Neural cell (in vitro differentiated cells): ENCODE data around the gene GPR107. TPM values are rescaled to one million over a fixed set of nuclear protein-coding genes. Genes with fewer than 3 reads are reported as not detected.
"Not testable (repeated sequence)": the region's sequence is repeated elsewhere in the genome, so short reads cannot be mapped to it uniquely, and the experiment has no call there.

ENCODE experiments used
- H2AFZ ChIP-seq: fragments of 200-600, 300-800 bp; sonication (generic), shearing (Covaris generic); 2 replicates; pipeline ENCODE4 v1.6.0; 2014; ENCODE audit warnings: low read depth, mild to moderate bottlenecking, antibody characterized with exemption, low read length, moderate library complexity
- H3F3A ChIP-seq: fragments of 200-600 bp; shearing (Covaris generic); 2 replicates; pipeline ENCODE4 v1.6.1; 2016; ENCODE audit warnings: mild to moderate bottlenecking, moderate library complexity, mixed read lengths, antibody characterized with exemption, low read length; ENCODE audit not compliant: insufficient read depth, poor library complexity, severe bottlenecking
- H3K27ac ChIP-seq: fragments of 200-600, 300-800 bp; sonication (generic), shearing (Covaris generic); 2 replicates; pipeline ENCODE4 v1.5.1; 2014; ENCODE audit warnings: mild to moderate bottlenecking, low read length, moderate library complexity
- H3K27me3 ChIP-seq: fragments of 300-800, 200-600 bp; sonication (generic), shearing (Covaris generic); 2 replicates; pipeline ENCODE4 v1.6.0; 2014; ENCODE audit warnings: mild to moderate bottlenecking, low read depth, low read length, moderate library complexity; ENCODE audit not compliant: insufficient read depth
- H3K36me3 ChIP-seq: fragments of 300-800, 200-600 bp; sonication (generic), shearing (Covaris generic); 2 replicates; pipeline ENCODE4 v1.5.1; 2014; ENCODE audit warnings: mild to moderate bottlenecking, antibody characterized with exemption, low read length, moderate library complexity; ENCODE audit not compliant: insufficient read depth
- H3K4me2 ChIP-seq: fragments of 300-800, 200-600 bp; sonication (generic), shearing (Covaris generic); 2 replicates; pipeline ENCODE4 v1.6.0; 2014; ENCODE audit warnings: mild to moderate bottlenecking, low read length
- H3K4me3 ChIP-seq: fragments of 300-800, 200-600 bp; sonication (generic), shearing (Covaris generic); 2 replicates; pipeline ENCODE4 v1.5.1; 2014; ENCODE audit warnings: mild to moderate bottlenecking, low read length, moderate library complexity
- H3K79me2 ChIP-seq: fragments of 200-600 bp; shearing (Covaris generic); replicated peaks from 2 replicates; pipeline ENCODE4 v1.6.0; 2014; ENCODE audit warnings: mild to moderate bottlenecking, low read length, moderate library complexity; ENCODE audit not compliant: insufficient read depth
- H3K9ac ChIP-seq: fragments of 300-800, 200-600 bp; sonication (generic), shearing (Covaris generic); 2 replicates; pipeline ENCODE4 v1.6.1; 2016; ENCODE audit warnings: mild to moderate bottlenecking, low read length, mixed read lengths
- H3K9me2 ChIP-seq: fragments of 200-600 bp; shearing (Covaris generic); 2 replicates; pipeline ENCODE4 v1.6.1; 2016; ENCODE audit warnings: mild to moderate bottlenecking, low read length, mixed read lengths; ENCODE audit not compliant: insufficient read depth
- H3K9me3 ChIP-seq: fragments of 200-600, 300-800 bp; sonication (generic), shearing (Covaris generic); 2 replicates; pipeline ENCODE4 v1.6.1; 2016; ENCODE audit warnings: mild to moderate bottlenecking, mixed run types, low read length, moderate library complexity, mixed read lengths
- H4K20me1 ChIP-seq: fragments of 200-600 bp; shearing (Covaris generic); 2 replicates; pipeline ENCODE4 v1.6.1; 2016; ENCODE audit warnings: mild to moderate bottlenecking, mixed run types; ENCODE audit not compliant: insufficient read depth
- CTCF ChIP-seq: fragments of 450-650 bp; IDR thresholded peaks from 2 replicates; pipeline ENCODE4 v1.5.1; 2014; ENCODE audit warnings: antibody characterized with exemption, mild to moderate bottlenecking, moderate library complexity; ENCODE audit not compliant: poor library complexity, severe bottlenecking
- EP300 ChIP-seq: fragments of 450-650 bp; conservative IDR thresholded peaks from 2 replicates; pipeline ENCODE4 v1.6.1; 2014; ENCODE audit warnings: antibody characterized with exemption, mild to moderate bottlenecking, moderate library complexity; ENCODE audit not compliant: poor library complexity, severe bottlenecking
- EZH2 ChIP-seq: fragments of 200-600, 300-800 bp; shearing (Covaris generic), sonication (generic); IDR thresholded peaks from 2 replicates; pipeline ENCODE4 v1.6.1; 2014; ENCODE audit warnings: antibody characterized with exemption, low read length, borderline replicate concordance, mild to moderate bottlenecking; ENCODE audit not compliant: insufficient read depth, poor library complexity, severe bottlenecking
- MXI1 ChIP-seq: fragments of 450-650 bp; conservative IDR thresholded peaks from 2 replicates; pipeline ENCODE4 v1.6.1; 2014; ENCODE audit warnings: antibody characterized with exemption, mild to moderate bottlenecking; ENCODE audit not compliant: poor library complexity, severe bottlenecking
- POLR2AphosphoS5 ChIP-seq: IDR thresholded peaks from 2 replicates; pipeline ENCODE4 v1.6.1; 2012
- RAD21 ChIP-seq: fragments of 450-650 bp; conservative IDR thresholded peaks from 2 replicates; pipeline ENCODE4 v1.6.1; 2014; ENCODE audit warnings: antibody characterized with exemption, mild to moderate bottlenecking, moderate library complexity
- REST ChIP-seq: IDR thresholded peaks from 2 replicates; pipeline ENCODE4 v1.6.1; 2012; ENCODE audit warnings: borderline replicate concordance
- SMC3 ChIP-seq: fragments of 450-650 bp; conservative IDR thresholded peaks from 2 replicates; pipeline ENCODE4 v1.6.1; 2014; ENCODE audit warnings: antibody characterized with exemption, mild to moderate bottlenecking, moderate library complexity; ENCODE audit not compliant: poor library complexity
- TAF1 ChIP-seq: IDR thresholded peaks from 2 replicates; pipeline ENCODE4 v1.6.1; 2012; ENCODE audit warnings: low read depth
- polyA plus RNA-seq: library from polyadenylated mRNA; depleted of rRNA; stranded (reverse); fragments of >200 nt; gene quantifications from 2 replicates; pipeline ENCODE4 v1.2.3, GENCODE V29; 2014

Gene GPR107
- polyA plus RNA-seq, 1 donor from 2014 or later = 21.5 TPM

GRCh38 chr9:130008538-130008937 lies 45.2 kb upstream of the GPR107 start:
- Histone ChIP-seq H3K4me2 (no peak overlapping the region), H3K27ac (no peak overlapping the region), H3K4me3 (no peak overlapping the region), H3K9me3 (no peaks in the 10 kb centered on the region), H3K79me2 (peaks cover 4% of the 10 kb centered on the region), H4K20me1 (no peaks in the 10 kb centered on the region), H3K36me3 (no peaks in the 10 kb centered on the region), H3K9me2 (no peaks in the 10 kb centered on the region), H3K9ac (no peak overlapping the region), H3K27me3 (no peaks in the 10 kb centered on the region), H2AFZ (no peak overlapping the region), H3F3A (no peaks in the 10 kb centered on the region)
- TF ChIP-seq EZH2 (no peak), MXI1 (no peak), REST (no peak), POLR2AphosphoS5 (no peak), SMC3 (no peak), CTCF (no peak), RAD21 (no peak), TAF1 (no peak)

GRCh38 chr9:130009546-130009945 lies 44.2 kb upstream of the GPR107 start:
- not testable (repeated sequence) for H4K20me1 ChIP-seq, H3F3A ChIP-seq, H3K9ac ChIP-seq, H2AFZ ChIP-seq, H3K79me2 ChIP-seq, H3K4me2 ChIP-seq, H3K27ac ChIP-seq, H3K4me3 ChIP-seq, H3K9me3 ChIP-seq, H3K9me2 ChIP-seq, H3K27me3 ChIP-seq, H3K36me3 ChIP-seq

GRCh38 chr9:130010151-130010988 lies 43.3 kb upstream of the GPR107 start:
- Histone ChIP-seq H3K27ac (no peak overlapping the region), H3K9me3 (no peaks in the 10 kb centered on the region), H3K36me3 (no peaks in the 10 kb centered on the region), H3K9ac (no peak overlapping the region), H4K20me1 (no peaks in the 10 kb centered on the region), H2AFZ (no peak overlapping the region), H3K9me2 (no peaks in the 10 kb centered on the region), H3F3A (no peaks in the 10 kb centered on the region), H3K4me3 (no peak overlapping the region), H3K4me2 (no peak overlapping the region), H3K79me2 (peaks cover 4% of the 10 kb centered on the region), H3K27me3 (no peaks in the 10 kb centered on the region)
- TF ChIP-seq CTCF (no peak), MXI1 (no peak), EP300 (no peak), POLR2AphosphoS5 (no peak), SMC3 (no peak), REST (no peak), EZH2 (no peak), TAF1 (no peak), RAD21 (no peak)
